SK-N-MC (cell line): ENCODE results near the gene CXCL16.
"Not testable (repeated sequence)": the region's sequence is repeated elsewhere in the genome, so short reads cannot be mapped to it uniquely, and the experiment has no call there.

Experiments used
- DNase-seq: peaks from one replicate; pipeline ENCODE4 v3.0.0-alpha.2; 2011; ENCODE audit warnings: low read depth, low spot score
- H3K27ac ChIP-seq: fragments of 200-600 bp; sonication (generic); 2 replicates; pipeline ENCODE4 v1.5.1; 2016; ENCODE audit warnings: mixed run types
- H3K36me3 ChIP-seq: fragments of 200-600 bp; sonication (generic); 2 replicates; pipeline ENCODE4 v1.6.1; 2017; ENCODE audit warnings: antibody characterized with exemption, low read length, mixed read lengths; ENCODE audit not compliant: insufficient read depth
- H3K4me3 ChIP-seq: fragments of 200-600 bp; sonication (generic); 2 replicates; pipeline ENCODE4 v1.5.1; 2016
- H3K9ac ChIP-seq: fragments of 200-600 bp; sonication (generic); 2 replicates; pipeline ENCODE4 v1.8.0; 2017; ENCODE audit warnings: mixed run types, mixed read lengths; ENCODE audit not compliant: insufficient read length
- H3K9me3 ChIP-seq: fragments of 200-600 bp; sonication (generic); 2 replicates; pipeline ENCODE4 v1.6.1; 2017; ENCODE audit warnings: low read depth, mild to moderate bottlenecking, antibody characterized with exemption, low read length, moderate library complexity, mixed read lengths
- EZH2 ChIP-seq: fragments of 200-600 bp; sonication (generic); IDR thresholded peaks from one replicate; pipeline ENCODE4 v1.6.1; 2017; ENCODE audit warnings: antibody characterized with exemption
- FOXP2 ChIP-seq: optimal IDR thresholded peaks from 2 replicates; pipeline ENCODE3; 2011; ENCODE audit warnings: mild to moderate bottlenecking, moderate library complexity; ENCODE audit not compliant: insufficient read depth; ENCODE audit errors: extremely low read length, control extremely low read depth
- POLR2AphosphoS5 ChIP-seq: IDR thresholded peaks from 2 replicates; pipeline ENCODE4 v1.6.1; 2012; ENCODE audit warnings: mild to moderate bottlenecking, low read depth, low read length, borderline replicate concordance

Gene CXCL16

DNA sequence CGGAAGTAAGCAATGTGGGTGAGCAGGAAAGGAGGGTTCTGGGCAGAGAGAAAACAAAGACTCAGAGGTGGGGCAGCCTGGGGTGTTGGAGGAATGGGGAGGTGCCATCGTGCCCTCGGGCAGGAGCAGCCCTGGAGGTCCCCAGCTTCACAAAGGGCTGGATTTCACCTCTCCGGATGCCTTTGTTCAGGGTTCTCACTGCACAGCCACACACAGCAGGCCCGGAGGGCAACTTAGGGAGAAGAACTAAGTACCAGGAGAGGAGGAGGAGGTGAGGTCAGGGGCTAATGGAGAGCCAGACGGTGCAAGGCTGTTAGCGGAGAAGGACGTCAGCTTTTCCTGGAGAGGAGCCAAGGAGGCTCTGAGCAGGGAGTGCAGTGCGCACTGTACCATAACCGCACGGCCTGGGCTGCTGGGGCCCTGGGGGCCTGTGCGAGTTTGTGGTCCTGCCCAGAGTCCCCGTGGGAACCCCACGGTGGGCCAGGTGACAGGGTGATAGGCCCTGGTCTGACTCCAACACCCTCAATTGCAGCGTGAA, 20.0 kb downstream of the CXCL16 start:
- H3K9ac ChIP-seq, result no peak overlapping the region
- DNase-seq, result no peak
- H3K4me3 ChIP-seq, result no peak overlapping the region
- H3K9me3 ChIP-seq, result no peaks in the 10 kb centered on the region
- H3K27ac ChIP-seq, result no peak overlapping the region
- H3K36me3 ChIP-seq, result peaks cover 4% of the 10 kb centered on the region; the same call in 1 of the 2 replicates
- TF ChIP-seq EZH2 (no peak), FOXP2 (no peak), POLR2AphosphoS5 (no peak)

DNA sequence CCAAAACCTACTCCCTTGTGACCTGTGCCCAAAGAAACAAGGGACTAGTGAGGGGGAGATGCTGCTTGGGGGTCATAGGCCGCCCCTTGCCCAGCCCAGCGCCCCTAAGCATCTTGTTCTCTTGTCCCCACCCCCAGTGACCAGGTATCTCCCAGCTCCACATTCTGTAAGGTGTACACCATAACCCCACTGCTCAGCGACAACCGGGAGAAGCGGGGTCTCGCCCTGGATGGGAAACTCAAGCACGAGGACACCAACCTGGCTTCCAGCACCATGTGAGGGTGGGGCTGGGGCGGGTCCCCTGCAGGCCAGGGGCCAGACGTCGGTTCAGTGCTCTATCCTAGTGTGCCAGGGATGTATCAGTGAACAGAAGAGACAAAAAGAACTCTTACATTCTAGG, 20.6 kb downstream of the CXCL16 start:
- peaks cover 4% of the 10 kb centered on the region; the same call in 1 of the 2 replicates for H3K36me3 ChIP-seq
- no peak overlapping the region for H3K9ac ChIP-seq
- H3K4me3 ChIP-seq, result no peak overlapping the region
- TF ChIP-seq FOXP2, result no peak
- TF ChIP-seq POLR2AphosphoS5, result no peak
- no peak for TF ChIP-seq EZH2
- no peaks in the 10 kb centered on the region for H3K9me3 ChIP-seq
- no peak overlapping the region for H3K27ac ChIP-seq
- no peak for DNase-seq

- Histone ChIP-seq H3K9me3 (no peaks in the 10 kb centered on the region), H3K9ac (no peak overlapping the region), H3K27ac (no peak overlapping the region), H3K36me3 (peaks cover 4% of the 10 kb centered on the region; the same call in 1 of the 2 replicates), H3K4me3 (no peak overlapping the region)
- TF ChIP-seq EZH2, result no peak
- TF ChIP-seq FOXP2, result no peak
- no peak for TF ChIP-seq POLR2AphosphoS5
- no peak for DNase-seq
Measured at GRCh38 chr17:4718276-4718675, 21.5 kb downstream of the CXCL16 start.

GRCh38 chr17:4717791-4718190, 21.9 kb downstream of the CXCL16 start:
- H3K4me3 ChIP-seq, result no peak overlapping the region
- no peak overlapping the region for H3K9ac ChIP-seq
- H3K9me3 ChIP-seq, result no peaks in the 10 kb centered on the region
- no peak for DNase-seq
- TF ChIP-seq EZH2 (no peak), FOXP2 (no peak), POLR2AphosphoS5 (no peak)
- no peak overlapping the region for H3K27ac ChIP-seq
- H3K36me3 ChIP-seq, result peaks cover 4% of the 10 kb centered on the region; the same call in 1 of the 2 replicates

- Histone ChIP-seq H3K4me3 (no peak overlapping the region), H3K36me3 (peaks cover 4% of the 10 kb centered on the region; the same call in 1 of the 2 replicates), H3K27ac (no peak overlapping the region), H3K9ac (no peak overlapping the region), H3K9me3 (no peaks in the 10 kb centered on the region)
- no peak for DNase-seq
- TF ChIP-seq EZH2 (no peak), FOXP2 (no peak), POLR2AphosphoS5 (no peak)
Measured at GRCh38 chr17:4716081-4716480, 23.6 kb downstream of the CXCL16 start.

- Histone ChIP-seq H3K9ac (no peak overlapping the region), H3K9me3 (no peaks in the 10 kb centered on the region), H3K36me3 (peaks cover 4% of the 10 kb centered on the region; the same call in 1 of the 2 replicates), H3K4me3 (no peak overlapping the region), H3K27ac (no peak overlapping the region)
- no peak for DNase-seq
- no peak for TF ChIP-seq EZH2
- no peak for TF ChIP-seq FOXP2
- no peak for TF ChIP-seq POLR2AphosphoS5
Measured at GRCh38 chr17:4715063-4715744, 24.5 kb downstream of the CXCL16 start.

DNA sequence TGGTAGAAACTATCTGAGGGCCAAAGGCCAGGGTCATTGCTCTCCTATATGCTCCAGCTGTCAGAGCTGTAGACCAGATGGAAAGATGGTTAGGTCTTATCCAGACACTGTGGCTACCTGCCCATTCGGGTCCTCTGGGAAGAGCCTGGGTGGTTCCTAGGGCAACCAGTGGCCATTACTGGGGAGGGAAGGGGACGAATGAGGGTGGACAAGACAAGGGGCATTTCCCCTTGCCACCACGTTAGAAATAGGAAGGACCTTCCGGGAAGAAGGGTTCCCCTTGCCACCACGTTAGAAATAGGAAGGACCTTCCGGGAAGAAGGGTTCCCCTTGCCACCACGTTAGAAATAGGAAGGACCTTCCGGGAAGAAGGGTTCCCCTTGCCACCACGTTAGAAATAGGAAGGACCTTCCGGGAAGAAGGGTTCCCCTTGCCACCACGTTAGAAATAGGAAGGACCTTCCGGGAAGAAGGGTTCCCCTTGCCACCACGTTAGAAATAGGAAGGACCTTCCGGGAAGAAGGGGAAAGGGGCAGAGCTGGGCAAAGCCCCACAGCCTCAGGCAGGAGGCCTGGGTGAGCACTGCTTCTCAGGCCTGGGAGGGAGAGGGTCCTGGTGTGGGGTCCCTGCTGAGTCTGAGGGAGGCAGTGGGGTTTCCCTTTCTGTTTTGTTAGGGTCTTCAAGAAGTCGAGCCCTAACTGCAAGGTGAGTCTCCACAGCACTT, 25.2 kb downstream of the CXCL16 start:
- not testable (repeated sequence) for H3K9ac ChIP-seq, H3K9me3 ChIP-seq

DNA sequence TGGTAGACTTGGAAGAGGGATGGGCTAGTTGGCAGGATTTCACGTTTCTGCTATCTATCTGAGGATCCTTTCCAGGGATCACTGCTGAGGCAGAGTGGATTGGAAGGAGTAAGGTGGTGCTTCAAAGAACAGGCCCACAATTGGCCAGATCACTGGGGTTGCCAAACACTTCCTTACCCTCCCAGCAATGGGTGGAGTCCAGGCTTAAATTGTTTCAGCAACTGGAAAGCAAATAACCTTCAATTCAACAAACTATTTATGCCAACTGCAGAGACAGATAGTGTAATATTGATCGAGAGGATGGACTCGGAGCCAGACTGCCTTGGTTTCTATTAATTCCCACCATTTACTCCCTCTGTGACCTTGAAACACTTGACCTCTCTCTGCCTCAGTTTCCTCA, 27.2 kb downstream of the CXCL16 start:
- Histone ChIP-seq H3K9me3 (no peaks in the 10 kb centered on the region), H3K27ac (no peak overlapping the region), H3K9ac (no peak overlapping the region), H3K4me3 (no peak overlapping the region), H3K36me3 (peaks cover 4% of the 10 kb centered on the region; the same call in 1 of the 2 replicates)
- DNase-seq, result no peak
- no peak for TF ChIP-seq POLR2AphosphoS5
- TF ChIP-seq FOXP2, result no peak
- TF ChIP-seq EZH2, result no peak

More for the DNA sequence above, 25.2 kb downstream of the CXCL16 start:
- not testable (repeated sequence) for H3K27ac ChIP-seq, H3K4me3 ChIP-seq, H3K36me3 ChIP-seq, DNase-seq
